T-cell (primary cell): Measurements from ENCODE around the gene SMCO4. TPM values are rescaled to one million over a fixed set of nuclear protein-coding genes. Genes with fewer than 3 reads are reported as not detected.

ENCODE experiments used
- ATAC-seq, 4 experiments: fragments of 200-7000 bp in 3 of 4; fragments of 150-1000 bp in 1 of 4; cut with Tn5 transposase; replicated peaks in 1 of 4; 1 replicate in 3 of 4; 2 replicates in 1 of 4; pipeline ENCODE4 v1.10.0; 2021; ENCODE audit warnings: moderate library complexity in 3 of 4, mild to moderate bottlenecking in 2 of 4, moderate number of reproducible peaks in 1 of 4
- CTCF ChIA-PET, 2 donors: fragments of 300-600 bp; sonication (Branson Sonifier 250); formaldehyde crosslinking; loops; one replicate each; lab custom pipeline; 2022; ENCODE audit warnings: antibody characterized with exemption in 2 of 2; lab: Charles Lee
- POLR2A ChIA-PET, 2 donors: fragments of 300-600 bp; sonication (Branson Sonifier 250); formaldehyde crosslinking; loops; one replicate each; lab custom pipeline; 2022; ENCODE audit warnings: antibody characterized with exemption in 2 of 2; lab: Charles Lee
- DNase-seq, 35 experiments: peaks; one replicate each; pipeline versions ENCODE4 v3.0.0 to v3.0.0-alpha.2; 2013 to 2023
- H3K27ac ChIP-seq: one replicate; pipeline ENCODE4 v1.5.1; 2013; ENCODE audit warnings: low read length
- H3K27me3 ChIP-seq, 2 experiments: replicated peaks in 1 of 2; 1 replicate in 1 of 2; 2 replicates in 1 of 2; pipeline versions ENCODE4 v1.6.1 to v1.7.0; 2013; ENCODE audit warnings: low read length in 1 of 2, mixed read lengths in 1 of 2; ENCODE audit not compliant: control insufficient read depth in 2 of 2, insufficient read depth in 2 of 2; ENCODE audit errors: extremely low read depth in 1 of 2
- H3K36me3 ChIP-seq, 2 donors: 1 replicate in 1 of 2; 2 replicates in 1 of 2; pipeline versions ENCODE4 v1.6.1 to v1.7.0; 2013; ENCODE audit warnings: low read length in 1 of 2; ENCODE audit not compliant: control insufficient read depth in 2 of 2, insufficient read depth in 1 of 2; ENCODE audit errors: extremely low read depth in 1 of 2
- H3K4me1 ChIP-seq, 2 experiments: 1 replicate in 1 of 2; 2 replicates in 1 of 2; pipeline versions ENCODE4 v1.6.1 to v1.7.0; 2013; ENCODE audit warnings: low read length in 2 of 2, mixed read lengths in 1 of 2; ENCODE audit not compliant: insufficient read depth in 2 of 2, control insufficient read depth in 1 of 2; ENCODE audit errors: extremely low read depth in 1 of 2
- H3K4me3 ChIP-seq, 2 donors: 1 replicate in 1 of 2; 2 replicates in 1 of 2; pipeline versions ENCODE4 v1.5.1 to v1.7.0; 2013; ENCODE audit warnings: mild to moderate bottlenecking in 2 of 2, low read length in 1 of 2, moderate library complexity in 1 of 2; ENCODE audit not compliant: control insufficient read depth in 1 of 2; ENCODE audit errors: extremely low read depth in 1 of 2
- H3K9me3 ChIP-seq: 2 replicates; pipeline ENCODE4 v1.7.0; 2013
- H3K27ac Mint-ChIP-seq, 2 donors: one replicate each; pipeline ENCODE4 v1.8.0; 2020 to 2021; ENCODE audit warnings: mild to moderate bottlenecking in 2 of 2, mixed read lengths in 2 of 2
- H3K27me3 Mint-ChIP-seq, 2 donors: one replicate each; pipeline ENCODE4 v1.8.0; 2021 to 2022; ENCODE audit warnings: mixed read lengths in 2 of 2
- H3K36me3 Mint-ChIP-seq: one replicate; pipeline ENCODE4 v1.8.0; 2021; ENCODE audit warnings: mixed read lengths
- H3K4me1 Mint-ChIP-seq, 3 donors: one replicate each; pipeline ENCODE4 v1.8.0; 2020 to 2022; ENCODE audit warnings: mixed read lengths in 3 of 3, mild to moderate bottlenecking in 1 of 3
- H3K4me3 Mint-ChIP-seq, 3 donors: one replicate each; pipeline ENCODE4 v1.8.0; 2020 to 2022; ENCODE audit warnings: mild to moderate bottlenecking in 3 of 3, mixed read lengths in 3 of 3, moderate library complexity in 3 of 3
- H3K9me3 Mint-ChIP-seq, 3 donors: one replicate each; pipeline ENCODE4 v1.8.0; 2020 to 2022; ENCODE audit warnings: mixed read lengths in 3 of 3
- WGBS: methylation state at CpG from one replicate; pipeline ENCODE4 v1.1.5; 2013; ENCODE audit warnings: missing lambda C conversion rate; ENCODE audit not compliant: insufficient coverage; 5-methylcytosine and 5-hydroxymethylcytosine counted together
- total RNA-seq, 35 experiments: library from RNA in 6 of 35; stranded (reverse) in 6 of 35; fragments of 120-200 nt in 1 of 35; gene quantifications; one replicate each; pipeline versions ENCODE4 v1.2.1 to v1.2.4 and lab custom pipeline; 2013 to 2026

SMCO4 gene
- total RNA-seq, 5 donors from 2014 or later (not counting 1 experiment from before 2014, with no cell fraction given) = 2.2 to 6.5 (median 4.7) TPM; not detected in 1

- POLR2A ChIA-PET = interaction anchor here in 1 of 2 donors (0.5 kb wide), 1 partner anchor 12 kb away, joined by 3 read pairs; no protein-coding TSS in a partner anchor
- CTCF ChIA-PET = no interaction called here
These were observed 14.2 kb downstream of the SMCO4 start for GRCh38 chr11:93528757-93529645.

GRCh38 chr11:93528252-93528651 is 14.9 kb downstream of the SMCO4 start:
- Histone ChIP-seq H3K27ac (peak overlapping the region; percentile 11), H3K9me3 (no peaks in the 10 kb centered on the region), H3K4me1 (peaks cover 38 to 68% of the 10 kb centered on the region in 2 experiments), H3K4me3 (no peak overlapping the region), H3K36me3 (no peaks in the 10 kb centered on the region), H3K27me3 (no peaks in the 10 kb centered on the region)
- H3K27me3 Mint-ChIP-seq = no peaks in the 10 kb centered on the region
- peaks cover 39 to 78% (median 70%) of the 10 kb centered on the region in 3 donors for H3K4me1 Mint-ChIP-seq
- peak overlapping the region in 1 of 2 donors; percentile 31 for H3K27ac Mint-ChIP-seq
- ATAC-seq = no peak
- no peak overlapping the region for H3K4me3 Mint-ChIP-seq
- H3K9me3 Mint-ChIP-seq = no peaks in the 10 kb centered on the region
- CTCF ChIA-PET = no interaction called here
- WGBS = 100% methylated on average over 2 of the region's 4 CpGs
- DNase-seq = no peak
- POLR2A ChIA-PET = no interaction called here
- no peaks in the 10 kb centered on the region for H3K36me3 Mint-ChIP-seq

More at GRCh38 chr11:93528757-93529645, 14.2 kb downstream of the SMCO4 start:
- Mint-ChIP-seq H3K9me3 (no peaks in the 10 kb centered on the region), H3K36me3 (no peaks in the 10 kb centered on the region), H3K4me1 (peaks cover 39 to 74% (median 67%) of the 10 kb centered on the region in 3 donors), H3K27ac (peak overlapping the region; percentile 9 to 31), H3K27me3 (no peaks in the 10 kb centered on the region), H3K4me3 (no peak overlapping the region)
- Histone ChIP-seq H3K27ac (no peak overlapping the region), H3K4me1 (peaks cover 38 to 67% of the 10 kb centered on the region in 2 experiments), H3K9me3 (no peaks in the 10 kb centered on the region), H3K27me3 (no peaks in the 10 kb centered on the region), H3K4me3 (no peak overlapping the region), H3K36me3 (no peaks in the 10 kb centered on the region)
- DNase-seq = no peak
- WGBS = 90% methylated on average over 2 of the region's 10 CpGs
- no peak for ATAC-seq

- 81% methylated on average over 6 of the region's 8 CpGs for WGBS
- Histone ChIP-seq H3K36me3 (no peaks in the 10 kb centered on the region), H3K27me3 (no peaks in the 10 kb centered on the region), H3K4me3 (no peak overlapping the region), H3K4me1 (peaks cover 36 to 67% of the 10 kb centered on the region in 2 experiments), H3K27ac (no peak overlapping the region), H3K9me3 (no peaks in the 10 kb centered on the region)
- no peak overlapping the region for H3K4me3 Mint-ChIP-seq
- no peaks in the 10 kb centered on the region for H3K9me3 Mint-ChIP-seq
- peaks cover 44 to 79% (median 65%) of the 10 kb centered on the region in 3 donors for H3K4me1 Mint-ChIP-seq
- no peaks in the 10 kb centered on the region for H3K36me3 Mint-ChIP-seq
- peak overlapping the region; percentile 37 to 57 for H3K27ac Mint-ChIP-seq
- DNase-seq (no peak), ATAC-seq (peak in 1 of 4 experiments; percentile 13)
- ChIA-PET CTCF (interaction anchor here in 1 of 2 donors (1.1 kb wide), 1 partner anchor 9 kb away, joined by 4 read pairs; no protein-coding TSS in a partner anchor), POLR2A (interaction anchor here in 1 of 2 donors (0.5 kb wide), 1 partner anchor 213 kb away, joined by 3 read pairs; no protein-coding TSS in a partner anchor)
- H3K27me3 Mint-ChIP-seq = no peaks in the 10 kb centered on the region
These were observed 16.3 kb downstream of the SMCO4 start for GRCh38 chr11:93526641-93527583.

- 78% methylated on average over 2 of the region's 3 CpGs for WGBS
- Histone ChIP-seq H3K27ac (no peak overlapping the region), H3K4me1 (peaks cover 31 to 63% of the 10 kb centered on the region in 2 experiments), H3K36me3 (no peaks in the 10 kb centered on the region), H3K9me3 (no peaks in the 10 kb centered on the region), H3K4me3 (no peak overlapping the region), H3K27me3 (no peaks in the 10 kb centered on the region)
- Mint-ChIP-seq H3K27ac (peak overlapping the region; percentile 37 to 57), H3K4me1 (peaks cover 48 to 81% (median 64%) of the 10 kb centered on the region in 3 donors), H3K4me3 (no peak overlapping the region), H3K27me3 (no peaks in the 10 kb centered on the region), H3K36me3 (no peaks in the 10 kb centered on the region), H3K9me3 (no peaks in the 10 kb centered on the region)
- no peak for DNase-seq
- no peak for ATAC-seq
- ChIA-PET CTCF (interaction anchor here in 1 of 2 donors (0.6 to 1.1 kb wide), 2 partner anchors 9 to 1745 kb away, joined by 3 to 4 read pairs; no protein-coding TSS in a partner anchor), POLR2A (no interaction called here)
These were observed 16.9 kb downstream of the SMCO4 start for GRCh38 chr11:93526346-93526633.

- Histone ChIP-seq H3K27me3 (no peaks in the 10 kb centered on the region), H3K9me3 (no peaks in the 10 kb centered on the region), H3K27ac (no peak overlapping the region), H3K4me1 (peaks cover 33 to 62% of the 10 kb centered on the region in 2 experiments), H3K4me3 (no peak overlapping the region), H3K36me3 (no peaks in the 10 kb centered on the region)
- CTCF ChIA-PET = interaction anchor here in 1 of 2 donors (0.6 kb wide), 1 partner anchor 1745 kb away, joined by 3 read pairs; no protein-coding TSS in a partner anchor
- ATAC-seq = no peak
- 47% methylated on average over 5 of the region's 7 CpGs for WGBS
- Mint-ChIP-seq H3K4me3 (no peak overlapping the region), H3K4me1 (peaks cover 51 to 81% (median 64%) of the 10 kb centered on the region in 3 donors), H3K27ac (peak overlapping the region; percentile 7 to 57), H3K27me3 (no peaks in the 10 kb centered on the region), H3K9me3 (no peaks in the 10 kb centered on the region), H3K36me3 (no peaks in the 10 kb centered on the region)
- no peak for DNase-seq
- POLR2A ChIA-PET = interaction anchor here in 1 of 2 donors (0.6 kb wide), 1 partner anchor 148 kb away, joined by 3 read pairs; no protein-coding TSS in a partner anchor
These were observed 17.4 kb downstream of the SMCO4 start for GRCh38 chr11:93525601-93526345.
